ENCODE measurements around the gene CASQ1.
A peak's percentile ranks its signal among the peaks of the same experiment; 100 is the strongest.

The CASQ1 gene

DNA sequence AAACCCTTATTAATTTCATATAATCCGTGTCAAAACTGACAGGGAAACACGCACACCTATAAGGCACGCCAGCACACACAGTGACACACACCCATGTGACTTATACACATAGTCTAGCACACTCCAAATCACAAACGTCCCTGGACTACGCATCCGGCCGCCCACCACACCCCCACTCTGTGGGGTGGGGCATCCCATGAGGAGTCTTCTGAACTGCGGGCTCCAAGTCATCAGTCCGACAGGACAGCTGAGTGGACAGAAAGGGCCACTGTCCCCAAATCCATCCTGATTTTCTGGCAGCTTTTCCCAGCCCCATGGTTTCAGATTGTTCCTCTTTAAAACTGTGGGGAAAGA lies 15.6 kb downstream of the CASQ1 start:
- H3K4me1 ChIP-seq: peaks cover 2% of the 10 kb centered on the region
- H3K27me3 ChIP-seq (ENCODE audit: control insufficient read depth, insufficient read depth, low read length): no peaks in the 10 kb centered on the region
- peak overlapping the region; percentile 81 for H3K4me2 ChIP-seq (ENCODE audit: low read length)
- H3K27ac ChIP-seq: peak overlapping the region; percentile 69
- H2AFZ ChIP-seq: peak overlapping the region; percentile 80
- H3K9ac ChIP-seq: no peak overlapping the region
- H3K9me3 ChIP-seq (ENCODE audit: control insufficient read depth, low read length): no peaks in the 10 kb centered on the region
- no peaks in the 10 kb centered on the region for H3K36me3 ChIP-seq (ENCODE audit: control insufficient read depth, insufficient read depth, low read length)
- TF ChIP-seq, protein P1, sequence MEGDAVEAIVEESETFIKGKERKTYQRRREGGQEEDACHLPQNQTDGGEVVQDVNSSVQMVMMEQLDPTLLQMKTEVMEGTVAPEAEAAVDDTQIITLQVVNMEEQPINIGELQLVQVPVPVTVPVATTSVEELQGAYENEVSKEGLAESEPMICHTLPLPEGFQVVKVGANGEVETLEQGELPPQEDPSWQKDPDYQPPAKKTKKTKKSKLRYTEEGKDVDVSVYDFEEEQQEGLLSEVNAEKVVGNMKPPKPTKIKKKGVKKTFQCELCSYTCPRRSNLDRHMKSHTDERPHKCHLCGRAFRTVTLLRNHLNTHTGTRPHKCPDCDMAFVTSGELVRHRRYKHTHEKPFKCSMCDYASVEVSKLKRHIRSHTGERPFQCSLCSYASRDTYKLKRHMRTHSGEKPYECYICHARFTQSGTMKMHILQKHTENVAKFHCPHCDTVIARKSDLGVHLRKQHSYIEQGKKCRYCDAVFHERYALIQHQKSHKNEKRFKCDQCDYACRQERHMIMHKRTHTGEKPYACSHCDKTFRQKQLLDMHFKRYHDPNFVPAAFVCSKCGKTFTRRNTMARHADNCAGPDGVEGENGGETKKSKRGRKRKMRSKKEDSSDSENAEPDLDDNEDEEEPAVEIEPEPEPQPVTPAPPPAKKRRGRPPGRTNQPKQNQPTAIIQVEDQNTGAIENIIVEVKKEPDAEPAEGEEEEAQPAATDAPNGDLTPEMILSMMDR (IDR thresholded peaks at IDR 0.05): no peak
- H3K4me3 ChIP-seq (ENCODE audit: low read depth, low read length): peak overlapping the region; percentile 90
- peaks cover 2% of the 10 kb centered on the region for H3K79me2 ChIP-seq

- TF ChIP-seq, protein P1 (IDR thresholded peaks at IDR 0.05): no peak
- Histone ChIP-seq H3K27me3 (ENCODE audit: control insufficient read depth, insufficient read depth, low read length) (no peaks in the 10 kb centered on the region), H3K4me2 (ENCODE audit: low read length) (peak overlapping the region; percentile 81), H3K79me2 (peaks cover 2% of the 10 kb centered on the region), H3K27ac (peak overlapping the region; percentile 69), H3K4me3 (ENCODE audit: low read depth, low read length) (peak overlapping the region; percentile 90), H2AFZ (no peak overlapping the region), H3K4me1 (peaks cover 2% of the 10 kb centered on the region), H3K36me3 (ENCODE audit: control insufficient read depth, insufficient read depth, low read length) (no peaks in the 10 kb centered on the region), H3K9ac (no peak overlapping the region), H3K9me3 (ENCODE audit: control insufficient read depth, low read length) (no peaks in the 10 kb centered on the region)
Measured at GRCh38 chr1:160206421-160207117, 16.2 kb downstream of the CASQ1 start.

DNA sequence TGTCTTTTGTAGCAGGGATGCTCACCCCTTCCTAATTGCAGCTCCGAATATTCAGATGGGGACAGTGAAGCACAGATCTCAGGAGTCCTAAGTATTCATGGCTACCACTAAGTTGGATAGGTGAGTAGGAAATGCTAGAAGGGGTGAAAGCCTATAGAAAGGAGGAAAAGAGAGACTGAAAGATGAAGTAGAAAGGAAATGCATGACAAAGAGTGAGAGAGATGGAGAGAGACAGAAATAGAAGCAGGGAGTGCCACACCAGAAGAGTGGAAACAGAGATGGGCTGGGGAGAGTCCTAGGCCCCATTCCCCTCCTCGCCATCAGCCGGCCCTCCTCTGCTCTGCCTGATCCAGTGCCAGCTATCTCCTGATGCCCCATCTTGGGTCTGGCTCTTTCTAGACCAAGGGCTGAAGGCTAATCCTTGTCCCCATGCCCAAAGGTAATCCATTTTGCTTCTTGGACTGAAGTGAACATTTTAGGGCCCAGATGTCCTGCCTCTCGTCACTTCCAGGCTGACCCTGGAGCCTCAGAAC lies 16.8 kb downstream of the CASQ1 start:
- no peak overlapping the region for H3K9ac ChIP-seq
- H3K4me1 ChIP-seq: peaks cover 2% of the 10 kb centered on the region
- H3K27ac ChIP-seq: peak overlapping the region; percentile 47

DNA sequence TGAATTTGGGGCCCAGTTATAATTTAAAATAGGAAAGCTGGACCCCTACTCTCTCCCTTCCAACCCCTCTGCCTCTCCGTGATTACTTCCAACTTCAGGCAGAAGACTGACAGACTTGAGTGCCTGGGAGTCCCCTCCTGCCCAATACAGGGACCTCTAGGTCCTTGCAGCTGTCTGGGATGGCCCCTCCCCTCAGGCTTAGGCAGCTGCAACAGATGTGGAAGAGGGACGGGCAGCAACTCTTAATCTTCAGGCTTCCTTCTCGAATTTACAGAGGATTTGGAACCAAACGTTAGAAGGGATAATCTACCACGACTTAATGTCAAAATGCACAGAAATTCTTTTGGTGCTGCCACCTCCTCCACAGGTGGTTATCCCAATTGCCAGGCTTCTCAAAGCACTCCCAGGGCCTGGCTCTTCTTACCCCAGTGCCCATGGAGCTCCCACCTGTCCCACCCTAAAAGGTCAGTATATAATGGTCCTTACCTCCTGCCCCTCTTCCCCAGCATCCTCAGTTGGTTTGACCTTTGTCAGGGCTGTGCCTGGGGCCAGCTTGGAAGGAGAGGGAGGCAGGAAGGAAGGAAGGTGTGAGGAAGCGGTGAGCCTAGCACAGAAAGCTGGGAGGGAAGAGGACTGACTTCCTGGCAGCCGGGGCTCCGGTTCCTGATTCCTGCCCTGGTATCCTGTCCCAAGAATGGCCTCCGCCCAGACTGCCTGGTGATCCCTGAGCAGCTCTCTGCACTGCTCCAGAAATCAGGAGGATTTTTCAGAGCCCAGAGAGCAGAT lies 17.6 kb downstream of the CASQ1 start:
- TF ChIP-seq, protein P1 (IDR thresholded peaks at IDR 0.05): no peak
- H3K4me3 ChIP-seq (ENCODE audit: low read depth, low read length): no peak overlapping the region
- no peak overlapping the region for H3K4me2 ChIP-seq (ENCODE audit: low read length)
- peaks cover 2% of the 10 kb centered on the region for H3K79me2 ChIP-seq
- H3K9ac ChIP-seq: no peak overlapping the region
- no peaks in the 10 kb centered on the region for H3K9me3 ChIP-seq (ENCODE audit: control insufficient read depth, low read length)
- no peak overlapping the region for H2AFZ ChIP-seq
- H3K27ac ChIP-seq: peak overlapping the region; percentile 47
- H3K27me3 ChIP-seq (ENCODE audit: control insufficient read depth, insufficient read depth, low read length): no peaks in the 10 kb centered on the region
- no peaks in the 10 kb centered on the region for H3K36me3 ChIP-seq (ENCODE audit: control insufficient read depth, insufficient read depth, low read length)
- peaks cover 2% of the 10 kb centered on the region for H3K4me1 ChIP-seq

More for the DNA sequence above, 16.8 kb downstream of the CASQ1 start:
- TF ChIP-seq, protein P1 (IDR thresholded peaks at IDR 0.05): no peak
- Histone ChIP-seq H3K27me3 (ENCODE audit: control insufficient read depth, insufficient read depth, low read length) (no peaks in the 10 kb centered on the region), H2AFZ (no peak overlapping the region), H3K9me3 (ENCODE audit: control insufficient read depth, low read length) (no peaks in the 10 kb centered on the region), H3K36me3 (ENCODE audit: control insufficient read depth, insufficient read depth, low read length) (no peaks in the 10 kb centered on the region), H3K4me3 (ENCODE audit: low read depth, low read length) (no peak overlapping the region), H3K79me2 (peaks cover 2% of the 10 kb centered on the region), H3K4me2 (ENCODE audit: low read length) (no peak overlapping the region)
